Measurements from ENCODE around the gene CHN1. TPM values are rescaled to one million over a fixed set of nuclear protein-coding genes. Genes with fewer than 3 reads are reported as not detected.

The CHN1 gene
- total and polyA plus RNA-seq, 12 donors = 6.1 to 26.5 (median 15.7) TPM

GRCh38 chr2:174771136-174771535 is 234.0 kb downstream of the CHN1 start:
- Histone ChIP-seq H3K27me3 (no peaks in the 10 kb centered on the region), H3K9me3 (no peaks in the 10 kb centered on the region), H3K27ac (no peak overlapping the region), H3K4me1 (peaks cover 0 to 19% (median 9%) of the 10 kb centered on the region in 9 donors), H3K36me3 (no peaks in the 10 kb centered on the region), H3K4me3 (no peak overlapping the region)
- DNase-seq (no peak), ATAC-seq (no peak)
- TF ChIP-seq, protein P1, sequence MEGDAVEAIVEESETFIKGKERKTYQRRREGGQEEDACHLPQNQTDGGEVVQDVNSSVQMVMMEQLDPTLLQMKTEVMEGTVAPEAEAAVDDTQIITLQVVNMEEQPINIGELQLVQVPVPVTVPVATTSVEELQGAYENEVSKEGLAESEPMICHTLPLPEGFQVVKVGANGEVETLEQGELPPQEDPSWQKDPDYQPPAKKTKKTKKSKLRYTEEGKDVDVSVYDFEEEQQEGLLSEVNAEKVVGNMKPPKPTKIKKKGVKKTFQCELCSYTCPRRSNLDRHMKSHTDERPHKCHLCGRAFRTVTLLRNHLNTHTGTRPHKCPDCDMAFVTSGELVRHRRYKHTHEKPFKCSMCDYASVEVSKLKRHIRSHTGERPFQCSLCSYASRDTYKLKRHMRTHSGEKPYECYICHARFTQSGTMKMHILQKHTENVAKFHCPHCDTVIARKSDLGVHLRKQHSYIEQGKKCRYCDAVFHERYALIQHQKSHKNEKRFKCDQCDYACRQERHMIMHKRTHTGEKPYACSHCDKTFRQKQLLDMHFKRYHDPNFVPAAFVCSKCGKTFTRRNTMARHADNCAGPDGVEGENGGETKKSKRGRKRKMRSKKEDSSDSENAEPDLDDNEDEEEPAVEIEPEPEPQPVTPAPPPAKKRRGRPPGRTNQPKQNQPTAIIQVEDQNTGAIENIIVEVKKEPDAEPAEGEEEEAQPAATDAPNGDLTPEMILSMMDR (IDR thresholded peaks at IDR 0.05) = no peak
- 60 to 61% methylated on average over 3 of the region's 3 CpGs for WGBS, 2 donors
- intact Hi-C loops (cut with DNase I) = loop anchor here (1.0 to 10.0 kb wide), 8 partner anchors 114 to 222 kb away; no protein-coding TSS in a partner anchor

DNA sequence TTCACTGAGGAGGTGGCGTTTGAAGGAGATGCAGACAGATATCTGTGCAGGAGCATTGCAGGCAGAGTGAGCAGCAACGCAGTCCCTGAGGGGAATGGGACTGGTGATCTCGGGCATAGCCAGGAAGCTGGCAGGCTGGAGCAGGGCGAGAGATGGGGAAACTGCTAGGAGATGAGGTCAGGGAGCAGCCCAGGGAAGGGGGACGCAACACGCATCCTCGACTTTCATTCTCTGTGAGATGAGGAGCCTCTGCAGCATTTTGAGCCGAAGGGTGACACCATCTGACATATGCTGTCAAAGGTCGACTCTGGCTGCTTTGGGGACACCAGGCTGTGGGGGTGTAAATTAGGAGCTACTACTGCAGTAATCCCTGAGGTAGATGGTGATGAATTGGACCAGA is 236.6 kb downstream of the CHN1 start:
- Histone ChIP-seq H3K9me3 (no peaks in the 10 kb centered on the region), H3K4me1 (peaks cover 0 to 32% (median 9%) of the 10 kb centered on the region in 9 donors), H3K27ac (no peak overlapping the region), H3K27me3 (no peaks in the 10 kb centered on the region), H3K4me3 (no peak overlapping the region), H3K36me3 (no peaks in the 10 kb centered on the region)
- 82 to 83% methylated on average over 9 of the region's 9 CpGs for WGBS, 2 donors
- DNase-seq (no peak), ATAC-seq (no peak)
- intact Hi-C loops (cut with DNase I) = no loop called here
- TF ChIP-seq, protein P1 (IDR thresholded peaks at IDR 0.05) = no peak

- intact Hi-C loops (cut with DNase I) = no loop called here
- Histone ChIP-seq H3K36me3 (no peaks in the 10 kb centered on the region), H3K9me3 (no peaks in the 10 kb centered on the region), H3K4me1 (peaks cover 0 to 20% (median 10%) of the 10 kb centered on the region in 9 donors), H3K27ac (no peak overlapping the region), H3K27me3 (no peaks in the 10 kb centered on the region), H3K4me3 (no peak overlapping the region)
- TF ChIP-seq, protein P1 (IDR thresholded peaks at IDR 0.05) = no peak
- ATAC-seq (no peak), DNase-seq (no peak)
- WGBS, 2 donors = 91 to 93% methylated on average over 1 of the region's 1 CpG
Measured at GRCh38 chr2:174766271-174766670, 238.9 kb downstream of the CHN1 start.

DNA sequence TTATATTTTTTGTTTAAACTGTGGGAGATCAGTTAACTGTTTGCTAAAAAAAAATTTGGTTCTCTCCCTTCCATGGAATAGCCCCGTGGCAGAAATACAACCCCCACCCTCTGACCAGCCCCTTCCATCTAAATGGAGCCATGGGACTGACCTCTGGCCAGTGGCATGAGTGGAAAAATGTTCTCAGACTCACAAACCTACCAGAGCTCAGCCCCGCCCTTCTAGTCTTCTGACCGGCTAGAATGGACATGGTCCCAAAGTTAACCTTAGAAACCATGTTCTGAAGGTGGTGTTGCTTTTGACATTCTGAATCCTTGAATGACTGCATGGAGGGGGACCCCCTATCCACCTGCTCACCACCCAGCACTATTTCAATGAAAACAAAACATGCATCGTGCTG is 239.6 kb downstream of the CHN1 start:
- TF ChIP-seq, protein P1 (IDR thresholded peaks at IDR 0.05) = no peak
- WGBS, 2 donors = 84 to 88% methylated on average over 4 of the region's 4 CpGs
- ATAC-seq (no peak), DNase-seq (no peak)
- H3K4me3 ChIP-seq = no peak overlapping the region
- H3K27me3 ChIP-seq = no peaks in the 10 kb centered on the region
- H3K4me1 ChIP-seq = peaks cover 0 to 20% (median 10%) of the 10 kb centered on the region in 9 donors
- no peak overlapping the region for H3K27ac ChIP-seq
- intact Hi-C loops (cut with DNase I) = no loop called here
- H3K9me3 ChIP-seq = no peaks in the 10 kb centered on the region
- H3K36me3 ChIP-seq = no peaks in the 10 kb centered on the region
